Progenitor cell of endocrine pancreas (in vitro differentiated cells): ENCODE measurements around the gene ZSWIM7. TPM values are rescaled to one million over a fixed set of nuclear protein-coding genes. Genes with fewer than 3 reads are reported as not detected.

Source experiments
- DNase-seq: peaks from one replicate; pipeline ENCODE4 v3.0.0; 2021; ENCODE audit warnings: low spot score; ENCODE audit not compliant: unreplicated experiment
- H3K27ac Mint-ChIP-seq: 2 replicates; pipeline ENCODE4 v1.8.0; 2021; ENCODE audit warnings: mild to moderate bottlenecking, moderate library complexity, mixed read lengths
- H3K27me3 Mint-ChIP-seq: 2 replicates; pipeline ENCODE4 v1.8.0; 2021; ENCODE audit warnings: mixed read lengths
- H3K36me3 Mint-ChIP-seq: 2 replicates; pipeline ENCODE4 v1.8.0; 2022; ENCODE audit warnings: mixed read lengths; ENCODE audit not compliant: insufficient read depth
- H3K4me1 Mint-ChIP-seq: 2 replicates; pipeline ENCODE4 v1.8.0; 2021; ENCODE audit warnings: low read depth, mixed read lengths
- H3K4me3 Mint-ChIP-seq: 2 replicates; pipeline ENCODE4 v1.8.0; 2021; ENCODE audit warnings: low read depth, mild to moderate bottlenecking, moderate library complexity, mixed read lengths
- H3K9me3 Mint-ChIP-seq: 2 replicates; pipeline ENCODE4 v1.8.0; 2021; ENCODE audit warnings: low read depth, mixed read lengths
- CTCF ChIP-seq: fragments of 200-600 bp; sonication (generic); IDR thresholded peaks from one replicate; pipeline ENCODE4 v1.5.0; 2021; ENCODE audit warnings: antibody characterized with exemption, mild to moderate bottlenecking; ENCODE audit not compliant: unreplicated experiment
- total RNA-seq: library from RNA; stranded (reverse); gene quantifications from 2 replicates; pipeline ENCODE4 v1.2.1, GENCODE V29; 2021

The ZSWIM7 gene
- total RNA-seq, 1 donor from 2014 or later, result 27.9 TPM

GRCh38 chr17:16025202-16025601 is 25.7 kb upstream of the ZSWIM7 start:
- no peaks in the 10 kb centered on the region for H3K27me3 Mint-ChIP-seq
- H3K4me3 Mint-ChIP-seq, result no peak overlapping the region
- H3K9me3 Mint-ChIP-seq, result no peaks in the 10 kb centered on the region
- DNase-seq, result no peak
- H3K4me1 Mint-ChIP-seq, result peaks cover 8% of the 10 kb centered on the region
- H3K36me3 Mint-ChIP-seq, result peaks cover 46% of the 10 kb centered on the region
- no peak overlapping the region for H3K27ac Mint-ChIP-seq
- no peak for TF ChIP-seq CTCF

GRCh38 chr17:16023881-16024280 is 24.4 kb upstream of the ZSWIM7 start:
- Mint-ChIP-seq H3K4me3 (no peak overlapping the region), H3K9me3 (no peaks in the 10 kb centered on the region), H3K27ac (peak overlapping the region; percentile 8), H3K36me3 (peaks cover 44% of the 10 kb centered on the region), H3K27me3 (no peaks in the 10 kb centered on the region), H3K4me1 (peaks cover 8% of the 10 kb centered on the region)
- no peak for TF ChIP-seq CTCF
- no peak for DNase-seq

GRCh38 chr17:16019347-16019746 is 19.8 kb upstream of the ZSWIM7 start:
- Mint-ChIP-seq H3K27ac (no peak overlapping the region), H3K4me3 (no peak overlapping the region), H3K27me3 (no peaks in the 10 kb centered on the region), H3K36me3 (peaks cover 31% of the 10 kb centered on the region), H3K4me1 (no peaks in the 10 kb centered on the region), H3K9me3 (no peaks in the 10 kb centered on the region)
- no peak for TF ChIP-seq CTCF
- DNase-seq, result no peak

GRCh38 chr17:16013943-16014407 is 14.5 kb upstream of the ZSWIM7 start:
- Mint-ChIP-seq H3K4me1 (no peaks in the 10 kb centered on the region), H3K27ac (no peak overlapping the region), H3K9me3 (no peaks in the 10 kb centered on the region), H3K27me3 (no peaks in the 10 kb centered on the region), H3K4me3 (no peak overlapping the region), H3K36me3 (peaks cover 27% of the 10 kb centered on the region)
- no peak for DNase-seq
- peak; percentile 56 for TF ChIP-seq CTCF

- Mint-ChIP-seq H3K4me1 (no peaks in the 10 kb centered on the region), H3K36me3 (peaks cover 39% of the 10 kb centered on the region), H3K27me3 (no peaks in the 10 kb centered on the region), H3K4me3 (no peak overlapping the region), H3K9me3 (no peaks in the 10 kb centered on the region), H3K27ac (peak overlapping the region; percentile 56)
- no peak for TF ChIP-seq CTCF
- DNase-seq, result no peak
Observed at GRCh38 chr17:16007439-16007838, 7.9 kb upstream of the ZSWIM7 start.
